ENCODE results near the gene BSN. TPM values are rescaled to one million over a fixed set of nuclear protein-coding genes. Genes with fewer than 3 reads are reported as not detected.

BSN gene
- total RNA-seq, 2 experiments from 2014 or later = 0.09 TPM

- Mint-ChIP-seq H3K4me1 (ENCODE audit: low read depth) (peaks cover 18% of the 10 kb centered on the region), H3K27me3 (no peaks in the 10 kb centered on the region), H3K4me3 (no peak overlapping the region), H3K36me3 (ENCODE audit: low read depth) (no peaks in the 10 kb centered on the region), H3K9me3 (no peaks in the 10 kb centered on the region), H3K27ac (no peak overlapping the region)
- ChIA-PET CTCF (interaction anchor here (4.9 kb wide), 1 partner anchor 61 kb away, joined by 26 read pairs; no protein-coding TSS in a partner anchor), POLR2A (no interaction called here)
- no peak for TF ChIP-seq CTCF (IDR thresholded peaks at IDR 0.05)
- intact Hi-C loops (cut with micrococcal nuclease) = no loop called here
- ATAC-seq = no peak
- DNase-seq = no peak
Measured at GRCh38 chr3:49600781-49601180, 46.5 kb downstream of the BSN start.

- no peak overlapping the region for H3K4me3 Mint-ChIP-seq
- CTCF ChIA-PET = interaction anchor here (4.9 kb wide), 1 partner anchor 62 kb away, joined by 26 read pairs; no protein-coding TSS in a partner anchor
- no peak for TF ChIP-seq CTCF (IDR thresholded peaks at IDR 0.05)
- intact Hi-C loops (cut with micrococcal nuclease) = no loop called here
- no peak overlapping the region for H3K27ac Mint-ChIP-seq
- POLR2A ChIA-PET = interaction anchor here (0.7 kb wide), 1 partner anchor 72 kb away, joined by 3 read pairs; no protein-coding TSS in a partner anchor
- H3K9me3 Mint-ChIP-seq = no peaks in the 10 kb centered on the region
- H3K36me3 Mint-ChIP-seq (ENCODE audit: low read depth) = no peaks in the 10 kb centered on the region
- H3K4me1 Mint-ChIP-seq (ENCODE audit: low read depth) = peaks cover 18% of the 10 kb centered on the region
- no peaks in the 10 kb centered on the region for H3K27me3 Mint-ChIP-seq
- ATAC-seq (no peak), DNase-seq (no peak)
Measured at GRCh38 chr3:49601358-49602048, 47.2 kb downstream of the BSN start.

- Mint-ChIP-seq H3K4me3 (no peak overlapping the region), H3K4me1 (ENCODE audit: low read depth) (peaks cover 18% of the 10 kb centered on the region), H3K27me3 (no peaks in the 10 kb centered on the region), H3K36me3 (ENCODE audit: low read depth) (no peaks in the 10 kb centered on the region), H3K9me3 (no peaks in the 10 kb centered on the region), H3K27ac (no peak overlapping the region)
- intact Hi-C loops (cut with micrococcal nuclease) = no loop called here
- DNase-seq (no peak), ATAC-seq (no peak)
- ChIA-PET POLR2A (interaction anchor here (0.7 to 1.2 kb wide), 2 partner anchors 71 to 186 kb away, joined by 3 to 4 read pairs; no protein-coding TSS in a partner anchor), CTCF (interaction anchor here (1.5 to 4.9 kb wide), 2 partner anchors 11 to 62 kb away, joined by 5 to 26 read pairs; no protein-coding TSS in a partner anchor)
- TF ChIP-seq CTCF (IDR thresholded peaks at IDR 0.05) = no peak
Measured at GRCh38 chr3:49602049-49602554, 47.8 kb downstream of the BSN start.

- peak; percentile 95 for ATAC-seq
- Mint-ChIP-seq H3K4me1 (ENCODE audit: low read depth) (peaks cover 18% of the 10 kb centered on the region), H3K36me3 (ENCODE audit: low read depth) (no peaks in the 10 kb centered on the region), H3K27ac (peak overlapping the region; percentile 79), H3K27me3 (no peaks in the 10 kb centered on the region), H3K9me3 (no peaks in the 10 kb centered on the region), H3K4me3 (no peak overlapping the region)
- ChIA-PET CTCF (interaction anchor here (1.5 to 4.9 kb wide), 2 partner anchors 11 to 63 kb away, joined by 5 to 26 read pairs; no protein-coding TSS in a partner anchor), POLR2A (interaction anchor here (1.2 kb wide), 1 partner anchor 186 kb away, joined by 4 read pairs; no protein-coding TSS in a partner anchor)
- intact Hi-C loops (cut with micrococcal nuclease) = no loop called here
- peak; percentile 79 for DNase-seq
- no peak for TF ChIP-seq CTCF (IDR thresholded peaks at IDR 0.05)
Measured at GRCh38 chr3:49602877-49603411, 48.7 kb downstream of the BSN start.

- ChIA-PET POLR2A (interaction anchor here (0.8 kb wide), 1 partner anchor 195 kb away, joined by 3 read pairs; the partner anchor contains the start of gene RHOA), CTCF (no interaction called here)
- DNase-seq = peak; percentile 13
- no peaks in the 10 kb centered on the region for H3K9me3 Mint-ChIP-seq
- H3K27me3 Mint-ChIP-seq = no peaks in the 10 kb centered on the region
- TF ChIP-seq CTCF (IDR thresholded peaks at IDR 0.05) = no peak
- intact Hi-C loops (cut with micrococcal nuclease) = no loop called here
- peaks cover 18% of the 10 kb centered on the region for H3K4me1 Mint-ChIP-seq (ENCODE audit: low read depth)
- H3K36me3 Mint-ChIP-seq (ENCODE audit: low read depth) = no peaks in the 10 kb centered on the region
- ATAC-seq = no peak
- no peak overlapping the region for H3K4me3 Mint-ChIP-seq
- H3K27ac Mint-ChIP-seq = no peak overlapping the region
Measured at GRCh38 chr3:49606427-49606826, 52.1 kb downstream of the BSN start.

Data from activated CD8-positive, alpha-beta T cell treated with anti-CD3 and anti-CD28 coated beads for 36 hours (primary cell).